ENCODE measurements around the gene TNP2. TPM values are rescaled to one million over a fixed set of nuclear protein-coding genes. Genes with fewer than 3 reads are reported as not detected.

Gene TNP2
- total RNA-seq, 1 donor from 2014 or later: not detected

DNA sequence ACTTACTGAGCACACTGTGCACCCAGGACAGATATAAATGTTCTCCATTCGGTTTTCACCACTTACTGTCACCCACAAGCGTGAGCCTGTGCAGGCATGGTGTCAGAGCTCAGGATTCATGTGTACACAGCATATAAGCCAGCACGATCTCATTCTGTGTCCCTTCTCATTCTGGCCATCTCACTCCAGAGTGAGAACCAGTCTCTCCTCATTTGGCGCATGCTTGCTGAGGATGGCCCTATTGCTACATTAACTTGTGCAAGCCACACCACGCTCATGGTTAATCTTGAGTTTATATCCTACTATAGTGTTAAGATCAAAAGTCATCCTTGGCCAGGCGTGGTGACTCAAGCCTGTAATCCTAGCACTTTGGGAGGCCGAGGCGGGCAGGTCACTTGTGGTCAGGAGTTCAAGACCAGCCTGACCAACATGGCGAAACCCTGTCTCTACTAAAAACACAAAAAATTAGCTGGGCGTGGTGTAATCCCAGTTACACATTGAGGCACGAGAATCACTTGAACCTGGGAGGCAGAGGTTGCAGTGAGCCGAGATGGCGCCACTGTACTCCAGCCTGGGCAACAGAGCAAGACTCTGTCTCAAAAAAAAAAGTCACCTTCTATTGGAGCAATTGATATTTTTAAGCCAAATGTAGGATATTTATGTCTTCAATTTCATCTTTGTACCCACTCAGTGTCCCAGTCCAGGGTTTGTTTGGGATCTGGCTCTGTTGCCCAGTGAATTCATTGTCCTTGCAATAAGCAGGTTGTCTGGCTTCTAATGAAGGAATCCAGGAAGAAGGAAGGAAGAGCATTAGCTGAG, 34.0 kb downstream of the TNP2 start:
- Mint-ChIP-seq H3K9me3 (ENCODE audit: unreplicated experiment) (no peaks in the 10 kb centered on the region), H3K36me3 (ENCODE audit: unreplicated experiment) (no peaks in the 10 kb centered on the region), H3K27me3 (ENCODE audit: unreplicated experiment) (peaks cover 2% of the 10 kb centered on the region), H3K4me1 (ENCODE audit: unreplicated experiment) (no peaks in the 10 kb centered on the region), H3K27ac (ENCODE audit: unreplicated experiment) (no peak overlapping the region), H3K4me3 (ENCODE audit: unreplicated experiment) (no peak overlapping the region)
- DNase-seq (ENCODE audit: extremely low spot score, unreplicated experiment): no peak
- TF ChIP-seq, protein P1, sequence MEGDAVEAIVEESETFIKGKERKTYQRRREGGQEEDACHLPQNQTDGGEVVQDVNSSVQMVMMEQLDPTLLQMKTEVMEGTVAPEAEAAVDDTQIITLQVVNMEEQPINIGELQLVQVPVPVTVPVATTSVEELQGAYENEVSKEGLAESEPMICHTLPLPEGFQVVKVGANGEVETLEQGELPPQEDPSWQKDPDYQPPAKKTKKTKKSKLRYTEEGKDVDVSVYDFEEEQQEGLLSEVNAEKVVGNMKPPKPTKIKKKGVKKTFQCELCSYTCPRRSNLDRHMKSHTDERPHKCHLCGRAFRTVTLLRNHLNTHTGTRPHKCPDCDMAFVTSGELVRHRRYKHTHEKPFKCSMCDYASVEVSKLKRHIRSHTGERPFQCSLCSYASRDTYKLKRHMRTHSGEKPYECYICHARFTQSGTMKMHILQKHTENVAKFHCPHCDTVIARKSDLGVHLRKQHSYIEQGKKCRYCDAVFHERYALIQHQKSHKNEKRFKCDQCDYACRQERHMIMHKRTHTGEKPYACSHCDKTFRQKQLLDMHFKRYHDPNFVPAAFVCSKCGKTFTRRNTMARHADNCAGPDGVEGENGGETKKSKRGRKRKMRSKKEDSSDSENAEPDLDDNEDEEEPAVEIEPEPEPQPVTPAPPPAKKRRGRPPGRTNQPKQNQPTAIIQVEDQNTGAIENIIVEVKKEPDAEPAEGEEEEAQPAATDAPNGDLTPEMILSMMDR (IDR thresholded peaks at IDR 0.05): no peak

DNA sequence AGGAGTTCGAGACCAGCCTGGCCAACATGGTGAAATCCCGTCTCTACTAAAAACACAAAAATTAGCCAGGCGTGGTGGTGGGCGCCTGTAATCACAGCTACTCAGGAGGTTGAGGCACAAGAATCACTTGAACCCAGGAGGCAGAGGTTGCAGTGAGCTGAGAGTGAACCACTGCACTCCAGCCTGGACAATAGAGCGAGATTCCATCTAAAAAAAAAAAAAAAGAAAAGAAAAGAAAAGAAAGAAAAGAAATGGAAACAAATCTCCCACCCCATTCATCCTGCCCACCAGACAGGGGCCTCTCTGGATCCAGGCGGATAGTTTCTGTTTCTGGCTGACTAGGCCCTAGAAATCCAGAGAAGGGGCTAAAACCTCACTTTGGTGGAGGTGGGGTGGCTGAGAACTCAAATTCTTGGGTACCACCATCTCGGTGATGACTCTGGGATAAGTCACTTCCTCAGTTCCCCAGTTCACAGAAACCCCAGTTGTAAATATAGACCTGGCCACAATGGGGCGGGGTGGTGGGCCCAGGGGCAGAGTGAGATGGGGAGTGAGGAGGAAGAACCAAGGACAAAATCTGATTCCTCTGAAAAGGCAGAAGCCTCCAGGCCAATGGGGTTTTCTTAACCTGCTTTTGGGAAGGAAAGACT, 35.3 kb downstream of the TNP2 start:
- Mint-ChIP-seq H3K27me3 (ENCODE audit: unreplicated experiment) (peaks cover 4% of the 10 kb centered on the region), H3K9me3 (ENCODE audit: unreplicated experiment) (no peaks in the 10 kb centered on the region), H3K36me3 (ENCODE audit: unreplicated experiment) (no peaks in the 10 kb centered on the region), H3K27ac (ENCODE audit: unreplicated experiment) (no peak overlapping the region), H3K4me3 (ENCODE audit: unreplicated experiment) (no peak overlapping the region), H3K4me1 (ENCODE audit: unreplicated experiment) (no peaks in the 10 kb centered on the region)
- TF ChIP-seq, protein P1 (IDR thresholded peaks at IDR 0.05): no peak
- DNase-seq (ENCODE audit: extremely low spot score, unreplicated experiment): no peak

DNA sequence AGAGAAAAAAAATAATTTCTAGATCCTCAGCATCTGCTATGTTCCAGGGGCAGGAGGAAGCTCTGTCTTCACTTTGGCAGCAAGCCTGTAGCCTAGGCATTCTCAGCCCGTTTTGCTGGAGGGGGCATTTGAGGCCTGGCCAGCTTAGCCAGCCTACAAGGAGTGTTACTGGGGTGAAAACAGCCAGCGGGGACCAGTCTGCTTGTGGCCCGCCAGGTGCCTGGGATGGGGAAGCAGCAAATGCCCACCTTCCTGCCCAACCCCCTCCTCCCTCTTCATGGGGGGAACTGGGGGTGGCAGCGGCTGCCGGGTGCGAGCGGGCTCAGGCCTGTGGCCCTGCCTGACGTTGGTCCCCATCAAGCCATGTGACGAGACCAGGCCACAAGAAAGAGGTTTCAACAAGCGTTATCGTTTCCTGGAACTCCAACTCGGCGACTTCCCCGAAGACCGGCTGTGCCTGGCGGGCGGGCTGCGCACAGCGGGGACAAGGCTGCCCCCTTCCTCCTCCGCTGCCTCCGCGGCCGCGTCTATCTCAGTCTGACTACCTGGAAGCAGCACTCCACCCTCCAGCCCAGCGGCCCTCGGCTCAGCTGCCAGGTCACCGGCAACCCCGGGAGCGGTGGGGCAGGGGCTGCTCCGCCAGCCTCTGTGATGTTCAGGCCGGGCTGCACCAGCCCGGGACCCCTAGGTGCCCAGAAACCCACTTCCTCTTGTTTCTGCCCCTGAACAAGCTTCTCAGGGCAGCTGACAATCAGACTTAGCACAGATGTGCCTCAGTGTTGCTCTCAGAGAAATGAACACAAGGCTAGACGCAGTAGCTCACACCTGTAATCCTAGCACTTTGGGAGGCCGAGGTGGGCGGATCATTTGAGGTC, 36.0 kb downstream of the TNP2 start:
- Mint-ChIP-seq H3K27ac (ENCODE audit: unreplicated experiment) (no peak overlapping the region), H3K36me3 (ENCODE audit: unreplicated experiment) (no peaks in the 10 kb centered on the region), H3K9me3 (ENCODE audit: unreplicated experiment) (no peaks in the 10 kb centered on the region), H3K27me3 (ENCODE audit: unreplicated experiment) (peaks cover 4% of the 10 kb centered on the region), H3K4me3 (ENCODE audit: unreplicated experiment) (no peak overlapping the region), H3K4me1 (ENCODE audit: unreplicated experiment) (no peaks in the 10 kb centered on the region)
- DNase-seq (ENCODE audit: extremely low spot score, unreplicated experiment): no peak
- TF ChIP-seq, protein P1 (IDR thresholded peaks at IDR 0.05): no peak

DNA sequence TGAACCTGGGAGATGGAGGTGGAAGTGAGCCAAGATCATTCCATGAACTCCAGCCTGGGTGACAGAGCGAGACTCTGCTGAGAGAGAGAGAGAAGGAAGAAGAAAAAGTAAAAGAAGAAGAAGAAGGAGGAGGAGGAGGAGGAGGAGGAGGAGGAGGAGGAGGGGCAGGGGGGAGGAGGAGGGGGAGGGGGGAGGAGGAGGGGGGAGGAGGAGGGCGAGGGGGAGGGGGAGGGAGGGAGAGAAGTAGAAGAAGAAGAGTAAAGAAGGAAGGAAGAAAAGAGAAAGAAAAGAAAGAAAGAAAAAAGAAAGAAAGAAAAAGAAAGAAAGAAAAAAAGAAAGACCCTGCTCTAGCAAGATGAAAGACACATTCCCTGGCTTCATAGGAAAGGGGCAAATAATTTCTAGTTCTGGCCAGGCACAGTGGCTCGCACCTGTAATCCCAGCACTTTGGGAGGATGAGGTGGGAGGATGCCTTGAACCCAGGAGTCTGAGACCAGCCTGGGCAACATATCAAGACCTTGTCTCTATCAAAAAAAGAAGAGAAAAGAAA, 36.7 kb downstream of the TNP2 start:
- Mint-ChIP-seq H3K4me1 (ENCODE audit: unreplicated experiment) (no peaks in the 10 kb centered on the region), H3K27ac (ENCODE audit: unreplicated experiment) (no peak overlapping the region), H3K27me3 (ENCODE audit: unreplicated experiment) (peaks cover 4% of the 10 kb centered on the region), H3K4me3 (ENCODE audit: unreplicated experiment) (no peak overlapping the region), H3K9me3 (ENCODE audit: unreplicated experiment) (no peaks in the 10 kb centered on the region), H3K36me3 (ENCODE audit: unreplicated experiment) (no peaks in the 10 kb centered on the region)
- DNase-seq (ENCODE audit: extremely low spot score, unreplicated experiment): no peak
- TF ChIP-seq, protein P1 (IDR thresholded peaks at IDR 0.05): no peak
